Mucosa of gallbladder (tissue), 1 donor: ENCODE results near the gene SIM2. TPM values are rescaled to one million over a fixed set of nuclear protein-coding genes. Genes with fewer than 3 reads are reported as not detected.

ENCODE experiments used
- DNase-seq: peaks from one replicate; pipeline ENCODE4 v3.0.0-alpha.2; 2020; ENCODE audit warnings: low spot score
- total RNA-seq: library from RNA; stranded (reverse); gene quantifications from one replicate; pipeline ENCODE4 v1.2.1, GENCODE V29; 2021
- donor health status: DM: no; HTN: no; CAD: no.

Gene SIM2
- total RNA-seq, 1 donor from 2014 or later = 0.14 TPM

GRCh38 chr21:36765229-36765628 lies 66.3 kb downstream of the SIM2 start:
- no peak for DNase-seq

- DNase-seq = no peak
Measured at GRCh38 chr21:36766511-36766910, 67.6 kb downstream of the SIM2 start.

GRCh38 chr21:36767096-36767495 lies 68.2 kb downstream of the SIM2 start:
- no peak for DNase-seq

- no peak for DNase-seq
Measured at GRCh38 chr21:36768496-36768895, 69.6 kb downstream of the SIM2 start.

- no peak for DNase-seq
Measured at GRCh38 chr21:36769051-36769839, 70.3 kb downstream of the SIM2 start.

- peak; percentile 62 for DNase-seq
Measured at GRCh38 chr21:36773117-36773516, 74.2 kb downstream of the SIM2 start.

- DNase-seq = no peak
Measured at GRCh38 chr21:36773995-36774394, 75.1 kb downstream of the SIM2 start.

- DNase-seq = no peak
Measured at GRCh38 chr21:36776981-36777617, 78.2 kb downstream of the SIM2 start.

- DNase-seq = no peak
Measured at GRCh38 chr21:36780861-36781260, 81.9 kb downstream of the SIM2 start.

GRCh38 chr21:36783612-36784374 lies 84.9 kb downstream of the SIM2 start:
- no peak for DNase-seq

- DNase-seq = no peak
Measured at GRCh38 chr21:36784947-36785346, 86.0 kb downstream of the SIM2 start.

- no peak for DNase-seq
Measured at GRCh38 chr21:36785615-36786014, 86.7 kb downstream of the SIM2 start.

- DNase-seq = no peak
Measured at GRCh38 chr21:36786186-36786585, 87.3 kb downstream of the SIM2 start.

GRCh38 chr21:36788120-36788638 lies 89.3 kb downstream of the SIM2 start:
- no peak for DNase-seq

GRCh38 chr21:36790616-36791015 lies 91.7 kb downstream of the SIM2 start:
- DNase-seq = no peak

GRCh38 chr21:36791180-36791579 lies 92.3 kb downstream of the SIM2 start:
- no peak for DNase-seq

- no peak for DNase-seq
Measured at GRCh38 chr21:36791695-36792470, 93.0 kb downstream of the SIM2 start.

GRCh38 chr21:36792505-36792967 lies 93.6 kb downstream of the SIM2 start:
- no peak for DNase-seq

GRCh38 chr21:36796070-36796469 lies 97.2 kb downstream of the SIM2 start:
- DNase-seq = no peak

- no peak for DNase-seq
Measured at GRCh38 chr21:36798491-36798890, 99.6 kb downstream of the SIM2 start.
